NCI-H2227 treated with DMSO at 0.1 percent for 48 hours (cell line): Measurements from ENCODE around the gene SCYL2.
"Not testable (repeated sequence)": the region's sequence is repeated elsewhere in the genome, so short reads cannot be mapped to it uniquely, and the experiment has no call there.

Experiments used
- DNase-seq: peaks from one replicate; lab custom pipeline; 2025; lab: John Stamatoyannopoulos, UW

SCYL2 gene

GRCh38 chr12:100266835-100267602 is at the start of gene SCYL2, which contains the start of gene DEPDC4:
Gene SCYL2, plus strand, starts transcription at chr12:100267177. Its CDS starts 15,794 bp downstream, at chr12:100282971.
Gene DEPDC4, minus strand, starts transcription at chr12:100267079. Its CDS starts 3 bp downstream, at chr12:100267076.
- peak; percentile 96 for DNase-seq

GRCh38 chr12:100219328-100220109 is 47.5 kb upstream of the SCYL2 start:
- no peak for DNase-seq

GRCh38 chr12:100221523-100221922 is 45.5 kb upstream of the SCYL2 start:
- no peak for DNase-seq

- not testable (repeated sequence) for DNase-seq
Observed at GRCh38 chr12:100222173-100222572, 44.8 kb upstream of the SCYL2 start.

- DNase-seq, result no peak
Observed at GRCh38 chr12:100225491-100225890, 41.5 kb upstream of the SCYL2 start.

- no peak for DNase-seq
Observed at GRCh38 chr12:100229036-100229635, 37.8 kb upstream of the SCYL2 start.

GRCh38 chr12:100229876-100230275 is 37.1 kb upstream of the SCYL2 start:
- no peak for DNase-seq

GRCh38 chr12:100231873-100232272 is 35.1 kb upstream of the SCYL2 start:
- DNase-seq, result not testable (repeated sequence)

- DNase-seq, result no peak
Observed at GRCh38 chr12:100234166-100234565, 32.8 kb upstream of the SCYL2 start.

- peak; percentile 15 for DNase-seq
Observed at GRCh38 chr12:100234591-100235304, 32.2 kb upstream of the SCYL2 start.

- no peak for DNase-seq
Observed at GRCh38 chr12:100238801-100239200, 28.2 kb upstream of the SCYL2 start.

GRCh38 chr12:100239589-100239988 is 27.4 kb upstream of the SCYL2 start:
- DNase-seq, result no peak

GRCh38 chr12:100243137-100243536 is 23.8 kb upstream of the SCYL2 start:
- DNase-seq, result no peak

- DNase-seq, result no peak
Observed at GRCh38 chr12:100247765-100248164, 19.2 kb upstream of the SCYL2 start.

- DNase-seq, result no peak
Observed at GRCh38 chr12:100248886-100249285, 18.1 kb upstream of the SCYL2 start.

GRCh38 chr12:100249941-100250340 is 17.0 kb upstream of the SCYL2 start:
- no peak for DNase-seq

GRCh38 chr12:100251917-100252316 is 15.1 kb upstream of the SCYL2 start:
- DNase-seq, result no peak

- DNase-seq, result no peak
Observed at GRCh38 chr12:100253437-100253836, 13.5 kb upstream of the SCYL2 start.

GRCh38 chr12:100254876-100255275 is 12.1 kb upstream of the SCYL2 start:
- DNase-seq, result no peak

GRCh38 chr12:100258127-100258526 is 8.8 kb upstream of the SCYL2 start:
- DNase-seq, result no peak

GRCh38 chr12:100263131-100263530 is 3.8 kb upstream of the SCYL2 start:
- no peak for DNase-seq

GRCh38 chr12:100265107-100265506 is 1.9 kb upstream of the SCYL2 start:
- not testable (repeated sequence) for DNase-seq
